GM23338 (cell line): ENCODE data around the gene COTL1. TPM values are rescaled to one million over a fixed set of nuclear protein-coding genes. Genes with fewer than 3 reads are reported as not detected.

ENCODE experiments used
- ATAC-seq: fragments of 200-7000 bp; cut with Tn5 transposase; 3 replicates; pipeline ENCODE4 v1.9.1; 2020
- DNase-seq: peaks from one replicate; pipeline ENCODE4 v3.0.0-alpha.2; 2015; ENCODE audit warnings: low spot score
- H2AFZ ChIP-seq: fragments of 200-600 bp; sonication (generic); 2 replicates; pipeline ENCODE4 v1.8.0; 2016; ENCODE audit warnings: antibody characterized with exemption, mild to moderate bottlenecking, moderate library complexity
- H3F3A ChIP-seq: fragments of 200-600 bp; sonication (generic); replicated peaks from 2 replicates; pipeline ENCODE4 v1.8.0; 2017; ENCODE audit warnings: antibody characterized with exemption, mixed run types, low read depth
- H3K27ac ChIP-seq: fragments of 200-600 bp; sonication (generic); 2 replicates; pipeline ENCODE4 v1.6.1; 2016; ENCODE audit warnings: low read depth
- H3K27me3 ChIP-seq: fragments of 200-600 bp; sonication (generic); 2 replicates; pipeline ENCODE4 v1.8.0; 2016; ENCODE audit warnings: mild to moderate bottlenecking, mixed run types, moderate library complexity; ENCODE audit not compliant: insufficient read depth
- H3K36me3 ChIP-seq: fragments of 200-600 bp; sonication (generic); 2 replicates; pipeline ENCODE4 v1.8.0; 2016; ENCODE audit warnings: mild to moderate bottlenecking; ENCODE audit not compliant: insufficient read depth
- H3K4me1 ChIP-seq: fragments of 200-600 bp; sonication (generic); 2 replicates; pipeline ENCODE4 v1.8.0; 2016; ENCODE audit warnings: mild to moderate bottlenecking, moderate library complexity; ENCODE audit not compliant: insufficient read depth
- H3K4me2 ChIP-seq: fragments of 200-600 bp; sonication (generic); 2 replicates; pipeline ENCODE4 v1.7.1; 2017; ENCODE audit warnings: mixed run types
- H3K4me3 ChIP-seq: fragments of 200-600 bp; sonication (generic); 2 replicates; pipeline ENCODE4 v1.6.1; 2016; ENCODE audit warnings: mixed run types
- H3K79me2 ChIP-seq: fragments of 200-600 bp; sonication (generic); replicated peaks from 2 replicates; pipeline ENCODE4 v1.8.0; 2017; ENCODE audit warnings: mild to moderate bottlenecking; ENCODE audit not compliant: insufficient read depth
- H3K9me2 ChIP-seq: fragments of 200-600 bp; sonication (generic); 2 replicates; pipeline ENCODE4 v1.8.0; 2017; ENCODE audit not compliant: insufficient read depth
- H4K20me1 ChIP-seq: fragments of 200-600 bp; sonication (generic); replicated peaks from 2 replicates; pipeline ENCODE4 v1.8.0; 2017; ENCODE audit warnings: mild to moderate bottlenecking; ENCODE audit not compliant: insufficient read depth
- H3K27ac Mint-ChIP-seq: 2 replicates; pipeline ENCODE4 v1.8.0; 2020; ENCODE audit warnings: inconsistent platforms, mild to moderate bottlenecking, moderate library complexity, mixed read lengths
- H3K27me3 Mint-ChIP-seq: 3 replicates; pipeline ENCODE4 v1.8.0; 2022; ENCODE audit warnings: low read depth, mild to moderate bottlenecking, moderate library complexity, mixed read lengths, inconsistent platforms; ENCODE audit not compliant: insufficient read depth, poor library complexity
- H3K36me3 Mint-ChIP-seq: 3 replicates; pipeline ENCODE4 v1.8.0; 2021; ENCODE audit warnings: low read depth, mild to moderate bottlenecking, inconsistent platforms, moderate library complexity, mixed read lengths
- H3K4me1 Mint-ChIP-seq: 3 replicates; pipeline ENCODE4 v1.8.0; 2020; ENCODE audit warnings: mild to moderate bottlenecking, inconsistent platforms, mixed read lengths
- H3K4me3 Mint-ChIP-seq: 3 replicates; pipeline ENCODE4 v1.8.0; 2021; ENCODE audit warnings: moderate library complexity, mild to moderate bottlenecking, inconsistent platforms, mixed read lengths
- H3K9me3 Mint-ChIP-seq: 3 replicates; pipeline ENCODE4 v1.8.0; 2020; ENCODE audit warnings: moderate library complexity, mild to moderate bottlenecking, inconsistent platforms, mixed read lengths
- CREB1 ChIP-seq: fragments of 250-450 bp; sonication (Bioruptor Pico); IDR thresholded peaks from 2 replicates; pipeline ENCODE4 v1.5.0; 2020; ENCODE audit warnings: low read depth, mild to moderate bottlenecking, moderate library complexity
- EZH2 ChIP-seq: fragments of 200-600 bp; sonication (generic); IDR thresholded peaks from one replicate; pipeline ENCODE4 v1.8.0; 2017; ENCODE audit warnings: antibody characterized with exemption, mild to moderate bottlenecking, low read depth; ENCODE audit not compliant: unreplicated experiment
- EZH2phosphoT487 ChIP-seq: fragments of 200-600 bp; sonication (generic); IDR thresholded peaks from one replicate; pipeline ENCODE4 v1.8.1; 2018; ENCODE audit warnings: antibody characterized with exemption; ENCODE audit not compliant: unreplicated experiment
- JUNB ChIP-seq: IDR thresholded peaks from one replicate; pipeline ENCODE4 v1.6.1; 2016; ENCODE audit warnings: antibody characterized with exemption; ENCODE audit not compliant: unreplicated experiment
- NANOG ChIP-seq: IDR thresholded peaks from 2 replicates; pipeline ENCODE4 v1.6.1; 2016; ENCODE audit warnings: antibody characterized with exemption, borderline replicate concordance
- POLR2AphosphoS5 ChIP-seq: IDR thresholded peaks from 2 replicates; pipeline ENCODE4 v1.6.1; 2016; ENCODE audit warnings: antibody characterized with exemption, low read depth
- STAT1 ChIP-seq: IDR thresholded peaks from one replicate; pipeline ENCODE4 v1.6.1; 2016; ENCODE audit warnings: antibody characterized with exemption; ENCODE audit not compliant: unreplicated experiment
- ZNF114 ChIP-seq: fragments of 250-450 bp; sonication (Bioruptor Pico); IDR thresholded peaks from 2 replicates; pipeline ENCODE4 v1.5.0; 2020; ENCODE audit warnings: mild to moderate bottlenecking, moderate library complexity
- ZNF331 ChIP-seq: fragments of 250-450 bp; sonication (Bioruptor Pico); IDR thresholded peaks from 2 replicates; pipeline ENCODE4 v1.5.0; 2020; ENCODE audit warnings: low read depth, mild to moderate bottlenecking, moderate library complexity
- polyA plus RNA-seq: library from polyadenylated mRNA; unstranded; fragments of >200 nt; fragmentation: Nextera tagmentation; extraction: Ambion mirVana; gene quantifications from 2 replicates; pipeline ENCODE4 v1.2.1, GENCODE V29; 2016
- total RNA-seq: library from RNA; depleted of rRNA; stranded (reverse); fragments of >200 nt; shearing (Covaris generic); gene quantifications from 2 replicates; pipeline ENCODE4 v1.2.3, GENCODE V29; 2014
- TF ChIP-seq, protein P1 (sequence below), 2 experiments: fragments of 200-600 bp in 1 of 2; sonication (generic) in 1 of 2; conservative IDR thresholded peaks; 2 replicates each; pipeline versions ENCODE4 v1.5.1 to v1.6.1; 2016 to 2017; ENCODE audit warnings: antibody characterized with exemption in 2 of 2, low read depth in 2 of 2, mild to moderate bottlenecking in 2 of 2, moderate library complexity in 1 of 2
- TF ChIP-seq, protein P2 (sequence below): fragments of 250-450 bp; sonication (Bioruptor Pico); IDR thresholded peaks from 2 replicates; pipeline ENCODE4 v1.5.0; 2020; ENCODE audit warnings: mild to moderate bottlenecking, moderate library complexity
- TF ChIP-seq, protein P3 (sequence below): IDR thresholded peaks from one replicate; pipeline ENCODE4 v1.6.1; 2018; ENCODE audit warnings: antibody characterized with exemption; ENCODE audit not compliant: unreplicated experiment
- TF ChIP-seq, protein P4 (sequence below): IDR thresholded peaks from 2 replicates; pipeline ENCODE4 v1.6.1; 2016; ENCODE audit warnings: antibody characterized with exemption

Gene COTL1
- total and polyA plus RNA-seq, 2 experiments from 2014 or later = 117 to 166 TPM

DNA sequence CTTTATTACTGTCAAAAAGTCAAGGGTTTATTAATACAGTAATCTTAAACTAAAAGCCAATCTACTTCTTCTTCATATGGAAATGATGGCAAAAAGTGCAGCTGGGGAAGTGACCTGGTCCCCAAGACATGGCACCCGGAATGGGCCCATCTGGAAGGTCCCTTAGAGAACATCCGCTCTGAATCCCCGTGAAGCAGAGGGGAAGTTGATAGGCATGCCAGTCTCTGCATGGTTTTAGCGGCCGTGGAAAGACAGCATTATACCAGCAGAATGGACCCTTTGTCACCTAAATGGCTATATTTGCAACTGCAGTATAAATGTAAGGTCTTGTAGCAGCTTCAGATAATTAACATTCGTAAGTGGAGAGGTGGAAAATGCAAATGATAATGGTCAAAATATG, 32.4 kb downstream of the COTL1 start:
- ATAC-seq = peak; percentile 14; the same call in 1 of the 3 replicates
- H3K79me2 ChIP-seq = peaks cover 28% of the 10 kb centered on the region
- no peaks in the 10 kb centered on the region for H3K27me3 ChIP-seq

More for the DNA sequence above, 32.4 kb downstream of the COTL1 start:
- Histone ChIP-seq H2AFZ (no peak overlapping the region), H3K36me3 (no peaks in the 10 kb centered on the region), H3K9me2 (no peaks in the 10 kb centered on the region), H3K4me1 (peaks cover 12% of the 10 kb centered on the region), H3K27ac (no peak overlapping the region), H3F3A (peaks cover 12% of the 10 kb centered on the region; the same call in 1 of the 2 replicates), H4K20me1 (peaks cover 8% of the 10 kb centered on the region), H3K4me2 (no peak overlapping the region), H3K4me3 (no peak overlapping the region)
- Mint-ChIP-seq H3K36me3 (peaks cover 17% of the 10 kb centered on the region; the same call in 2 of the 3 replicates), H3K27me3 (peaks cover 10% of the 10 kb centered on the region), H3K9me3 (no peaks in the 10 kb centered on the region), H3K27ac (no peak overlapping the region), H3K4me3 (no peak overlapping the region), H3K4me1 (peaks cover 16% of the 10 kb centered on the region)
- TF ChIP-seq POLR2AphosphoS5 (no peak), EZH2phosphoT487 (no peak), CREB1 (CRISPR knock-in tag) (no peak), ZNF114 (no peak), JUNB (no peak), ZNF331 (CRISPR knock-in tag) (no peak), STAT1 (no peak), EZH2 (no peak), NANOG (no peak)
- TF ChIP-seq, protein P1, sequence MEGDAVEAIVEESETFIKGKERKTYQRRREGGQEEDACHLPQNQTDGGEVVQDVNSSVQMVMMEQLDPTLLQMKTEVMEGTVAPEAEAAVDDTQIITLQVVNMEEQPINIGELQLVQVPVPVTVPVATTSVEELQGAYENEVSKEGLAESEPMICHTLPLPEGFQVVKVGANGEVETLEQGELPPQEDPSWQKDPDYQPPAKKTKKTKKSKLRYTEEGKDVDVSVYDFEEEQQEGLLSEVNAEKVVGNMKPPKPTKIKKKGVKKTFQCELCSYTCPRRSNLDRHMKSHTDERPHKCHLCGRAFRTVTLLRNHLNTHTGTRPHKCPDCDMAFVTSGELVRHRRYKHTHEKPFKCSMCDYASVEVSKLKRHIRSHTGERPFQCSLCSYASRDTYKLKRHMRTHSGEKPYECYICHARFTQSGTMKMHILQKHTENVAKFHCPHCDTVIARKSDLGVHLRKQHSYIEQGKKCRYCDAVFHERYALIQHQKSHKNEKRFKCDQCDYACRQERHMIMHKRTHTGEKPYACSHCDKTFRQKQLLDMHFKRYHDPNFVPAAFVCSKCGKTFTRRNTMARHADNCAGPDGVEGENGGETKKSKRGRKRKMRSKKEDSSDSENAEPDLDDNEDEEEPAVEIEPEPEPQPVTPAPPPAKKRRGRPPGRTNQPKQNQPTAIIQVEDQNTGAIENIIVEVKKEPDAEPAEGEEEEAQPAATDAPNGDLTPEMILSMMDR (conservative IDR thresholded peaks at IDR 0.05; ENCODE audit: low read depth in 2 of 2) = no peak
- TF ChIP-seq, protein P2, sequence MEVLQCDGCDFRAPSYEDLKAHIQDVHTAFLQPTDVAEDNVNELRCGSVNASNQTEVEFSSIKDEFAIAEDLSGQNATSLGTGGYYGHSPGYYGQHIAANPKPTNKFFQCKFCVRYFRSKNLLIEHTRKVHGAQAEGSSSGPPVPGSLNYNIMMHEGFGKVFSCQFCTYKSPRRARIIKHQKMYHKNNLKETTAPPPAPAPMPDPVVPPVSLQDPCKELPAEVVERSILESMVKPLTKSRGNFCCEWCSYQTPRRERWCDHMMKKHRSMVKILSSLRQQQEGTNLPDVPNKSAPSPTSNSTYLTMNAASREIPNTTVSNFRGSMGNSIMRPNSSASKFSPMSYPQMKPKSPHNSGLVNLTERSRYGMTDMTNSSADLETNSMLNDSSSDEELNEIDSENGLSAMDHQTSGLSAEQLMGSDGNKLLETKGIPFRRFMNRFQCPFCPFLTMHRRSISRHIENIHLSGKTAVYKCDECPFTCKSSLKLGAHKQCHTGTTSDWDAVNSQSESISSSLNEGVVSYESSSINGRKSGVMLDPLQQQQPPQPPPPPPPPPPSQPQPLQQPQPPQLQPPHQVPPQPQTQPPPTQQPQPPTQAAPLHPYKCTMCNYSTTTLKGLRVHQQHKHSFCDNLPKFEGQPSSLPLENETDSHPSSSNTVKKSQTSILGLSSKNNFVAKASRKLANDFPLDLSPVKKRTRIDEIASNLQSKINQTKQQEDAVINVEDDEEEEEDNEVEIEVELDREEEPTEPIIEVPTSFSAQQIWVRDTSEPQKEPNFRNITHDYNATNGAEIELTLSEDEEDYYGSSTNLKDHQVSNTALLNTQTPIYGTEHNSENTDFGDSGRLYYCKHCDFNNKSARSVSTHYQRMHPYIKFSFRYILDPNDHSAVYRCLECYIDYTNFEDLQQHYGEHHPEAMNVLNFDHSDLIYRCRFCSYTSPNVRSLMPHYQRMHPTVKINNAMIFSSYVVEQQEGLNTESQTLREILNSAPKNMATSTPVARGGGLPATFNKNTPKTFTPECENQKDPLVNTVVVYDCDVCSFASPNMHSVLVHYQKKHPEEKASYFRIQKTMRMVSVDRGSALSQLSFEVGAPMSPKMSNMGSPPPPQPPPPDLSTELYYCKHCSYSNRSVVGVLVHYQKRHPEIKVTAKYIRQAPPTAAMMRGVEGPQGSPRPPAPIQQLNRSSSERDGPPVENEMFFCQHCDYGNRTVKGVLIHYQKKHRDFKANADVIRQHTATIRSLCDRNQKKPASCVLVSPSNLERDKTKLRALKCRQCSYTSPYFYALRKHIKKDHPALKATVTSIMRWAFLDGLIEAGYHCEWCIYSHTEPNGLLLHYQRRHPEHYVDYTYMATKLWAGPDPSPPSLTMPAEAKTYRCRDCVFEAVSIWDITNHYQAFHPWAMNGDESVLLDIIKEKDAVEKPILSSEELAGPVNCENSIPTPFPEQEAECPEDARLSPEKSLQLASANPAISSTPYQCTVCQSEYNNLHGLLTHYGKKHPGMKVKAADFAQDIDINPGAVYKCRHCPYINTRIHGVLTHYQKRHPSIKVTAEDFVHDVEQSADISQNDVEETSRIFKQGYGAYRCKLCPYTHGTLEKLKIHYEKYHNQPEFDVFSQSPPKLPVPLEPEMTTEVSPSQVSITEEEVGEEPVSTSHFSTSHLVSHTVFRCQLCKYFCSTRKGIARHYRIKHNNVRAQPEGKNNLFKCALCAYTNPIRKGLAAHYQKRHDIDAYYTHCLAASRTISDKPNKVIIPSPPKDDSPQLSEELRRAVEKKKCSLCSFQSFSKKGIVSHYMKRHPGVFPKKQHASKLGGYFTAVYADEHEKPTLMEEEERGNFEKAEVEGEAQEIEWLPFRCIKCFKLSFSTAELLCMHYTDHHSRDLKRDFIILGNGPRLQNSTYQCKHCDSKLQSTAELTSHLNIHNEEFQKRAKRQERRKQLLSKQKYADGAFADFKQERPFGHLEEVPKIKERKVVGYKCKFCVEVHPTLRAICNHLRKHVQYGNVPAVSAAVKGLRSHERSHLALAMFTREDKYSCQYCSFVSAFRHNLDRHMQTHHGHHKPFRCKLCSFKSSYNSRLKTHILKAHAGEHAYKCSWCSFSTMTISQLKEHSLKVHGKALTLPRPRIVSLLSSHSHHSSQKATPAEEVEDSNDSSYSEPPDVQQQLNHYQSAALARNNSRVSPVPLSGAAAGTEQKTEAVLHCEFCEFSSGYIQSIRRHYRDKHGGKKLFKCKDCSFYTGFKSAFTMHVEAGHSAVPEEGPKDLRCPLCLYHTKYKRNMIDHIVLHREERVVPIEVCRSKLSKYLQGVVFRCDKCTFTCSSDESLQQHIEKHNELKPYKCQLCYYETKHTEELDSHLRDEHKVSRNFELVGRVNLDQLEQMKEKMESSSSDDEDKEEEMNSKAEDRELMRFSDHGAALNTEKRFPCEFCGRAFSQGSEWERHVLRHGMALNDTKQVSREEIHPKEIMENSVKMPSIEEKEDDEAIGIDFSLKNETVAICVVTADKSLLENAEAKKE (CRISPR knock-in tag) = no peak
- TF ChIP-seq, protein P3, sequence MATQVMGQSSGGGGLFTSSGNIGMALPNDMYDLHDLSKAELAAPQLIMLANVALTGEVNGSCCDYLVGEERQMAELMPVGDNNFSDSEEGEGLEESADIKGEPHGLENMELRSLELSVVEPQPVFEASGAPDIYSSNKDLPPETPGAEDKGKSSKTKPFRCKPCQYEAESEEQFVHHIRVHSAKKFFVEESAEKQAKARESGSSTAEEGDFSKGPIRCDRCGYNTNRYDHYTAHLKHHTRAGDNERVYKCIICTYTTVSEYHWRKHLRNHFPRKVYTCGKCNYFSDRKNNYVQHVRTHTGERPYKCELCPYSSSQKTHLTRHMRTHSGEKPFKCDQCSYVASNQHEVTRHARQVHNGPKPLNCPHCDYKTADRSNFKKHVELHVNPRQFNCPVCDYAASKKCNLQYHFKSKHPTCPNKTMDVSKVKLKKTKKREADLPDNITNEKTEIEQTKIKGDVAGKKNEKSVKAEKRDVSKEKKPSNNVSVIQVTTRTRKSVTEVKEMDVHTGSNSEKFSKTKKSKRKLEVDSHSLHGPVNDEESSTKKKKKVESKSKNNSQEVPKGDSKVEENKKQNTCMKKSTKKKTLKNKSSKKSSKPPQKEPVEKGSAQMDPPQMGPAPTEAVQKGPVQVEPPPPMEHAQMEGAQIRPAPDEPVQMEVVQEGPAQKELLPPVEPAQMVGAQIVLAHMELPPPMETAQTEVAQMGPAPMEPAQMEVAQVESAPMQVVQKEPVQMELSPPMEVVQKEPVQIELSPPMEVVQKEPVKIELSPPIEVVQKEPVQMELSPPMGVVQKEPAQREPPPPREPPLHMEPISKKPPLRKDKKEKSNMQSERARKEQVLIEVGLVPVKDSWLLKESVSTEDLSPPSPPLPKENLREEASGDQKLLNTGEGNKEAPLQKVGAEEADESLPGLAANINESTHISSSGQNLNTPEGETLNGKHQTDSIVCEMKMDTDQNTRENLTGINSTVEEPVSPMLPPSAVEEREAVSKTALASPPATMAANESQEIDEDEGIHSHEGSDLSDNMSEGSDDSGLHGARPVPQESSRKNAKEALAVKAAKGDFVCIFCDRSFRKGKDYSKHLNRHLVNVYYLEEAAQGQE = no peak
- TF ChIP-seq, protein P4, sequence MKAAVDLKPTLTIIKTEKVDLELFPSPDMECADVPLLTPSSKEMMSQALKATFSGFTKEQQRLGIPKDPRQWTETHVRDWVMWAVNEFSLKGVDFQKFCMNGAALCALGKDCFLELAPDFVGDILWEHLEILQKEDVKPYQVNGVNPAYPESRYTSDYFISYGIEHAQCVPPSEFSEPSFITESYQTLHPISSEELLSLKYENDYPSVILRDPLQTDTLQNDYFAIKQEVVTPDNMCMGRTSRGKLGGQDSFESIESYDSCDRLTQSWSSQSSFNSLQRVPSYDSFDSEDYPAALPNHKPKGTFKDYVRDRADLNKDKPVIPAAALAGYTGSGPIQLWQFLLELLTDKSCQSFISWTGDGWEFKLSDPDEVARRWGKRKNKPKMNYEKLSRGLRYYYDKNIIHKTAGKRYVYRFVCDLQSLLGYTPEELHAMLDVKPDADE = no peak
- no peak for DNase-seq
